ENCODE data around the gene LITAFD. TPM values are rescaled to one million over a fixed set of nuclear protein-coding genes. Genes with fewer than 3 reads are reported as not detected.
A peak's percentile ranks its signal among the peaks of the same experiment; 100 is the strongest.
"Not testable (repeated sequence)": the region's sequence is repeated elsewhere in the genome, so short reads cannot be mapped to it uniquely, and the experiment has no call there.

LITAFD gene
- polyA plus RNA-seq (2012; ENCODE audit: insufficient read depth, insufficient read length), result not detected

DNA sequence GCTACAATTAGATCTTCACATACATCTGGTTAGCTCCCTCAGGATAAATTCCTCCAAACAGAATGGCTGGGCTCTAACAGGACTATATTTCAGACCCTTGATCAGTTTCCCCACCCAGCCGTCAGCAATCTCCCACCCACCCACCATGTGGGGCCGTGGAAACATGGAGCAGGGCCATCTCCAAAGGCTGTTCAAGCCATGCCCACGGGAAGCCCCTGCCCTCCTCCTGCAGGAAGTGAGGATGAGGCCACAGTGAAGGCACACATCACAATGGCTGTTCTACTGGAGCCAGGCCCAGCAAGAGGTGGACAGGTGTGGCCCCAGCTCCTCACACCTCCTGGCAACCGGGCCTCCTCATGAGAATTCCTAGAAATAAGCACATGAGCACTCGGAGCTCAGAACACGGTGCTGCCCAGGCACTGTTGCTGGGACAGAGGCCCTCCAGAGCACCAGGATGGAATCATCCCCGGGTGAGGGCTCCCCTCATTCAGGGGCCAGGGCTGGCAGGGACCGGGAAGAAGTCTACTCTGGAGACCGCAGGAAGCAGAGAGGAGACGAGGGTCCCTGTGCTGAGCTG, at the start of gene LITAFD:
Gene LITAFD (plus strand): TSS at position 311 of the 577 bp plus-strand sequence. CDS start 2,005 bp downstream, outside the sequence.
- no peak within 1 kb of the TSS for H3K4me3 ChIP-seq (ENCODE audit: low read length)
- DNase-seq (ENCODE audit: low read depth, low spot score), result no peak

DNA sequence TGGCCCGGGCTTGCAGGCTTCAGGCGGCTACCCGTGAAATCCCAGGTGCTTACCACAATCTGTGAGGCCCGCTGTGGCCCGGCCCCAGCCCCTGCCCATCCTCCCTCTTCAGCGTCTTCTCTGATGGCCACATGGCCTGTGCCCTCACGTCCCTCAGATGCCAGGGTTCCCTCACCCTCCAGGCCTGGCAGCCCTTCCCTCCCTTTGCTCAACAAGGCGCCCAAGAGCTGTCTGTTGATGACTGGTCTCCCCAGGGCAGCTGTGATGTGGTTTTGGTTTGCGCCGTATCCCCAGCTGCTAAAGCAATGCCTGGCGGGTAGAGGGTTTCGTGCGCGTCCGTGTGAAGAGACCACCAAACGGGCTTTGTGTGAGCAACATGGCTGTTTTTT, 49.4 kb upstream of the LITAFD start:
- DNase-seq (ENCODE audit: low read depth, low spot score), result peak; percentile 91

DNA sequence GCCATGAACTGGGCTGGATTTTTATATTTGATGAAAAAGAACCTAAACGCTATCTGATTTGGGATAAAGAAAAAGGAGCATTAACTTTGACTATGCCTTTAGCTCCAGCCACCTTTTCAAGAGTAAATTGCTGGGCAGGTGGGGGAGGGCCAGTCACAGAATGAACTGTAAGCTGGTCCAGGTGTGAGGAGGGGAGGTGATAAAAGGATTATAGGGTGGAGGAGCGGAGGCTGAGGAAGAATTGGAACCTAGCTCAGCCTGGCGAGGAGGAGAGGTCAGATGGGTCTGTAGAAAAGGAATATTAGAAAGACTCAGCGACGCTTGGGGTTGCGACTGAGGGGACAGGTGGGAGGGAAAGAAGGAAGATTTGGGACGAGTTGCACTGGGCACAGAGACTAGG, 45.4 kb upstream of the LITAFD start:
- not testable (repeated sequence) for H3K4me3 ChIP-seq (ENCODE audit: low read length); DNase-seq (ENCODE audit: low read depth, low spot score)

More for the DNA sequence above, 49.4 kb upstream of the LITAFD start:
- peak overlapping the region; percentile 27 for H3K4me3 ChIP-seq (ENCODE audit: low read length)

DNA sequence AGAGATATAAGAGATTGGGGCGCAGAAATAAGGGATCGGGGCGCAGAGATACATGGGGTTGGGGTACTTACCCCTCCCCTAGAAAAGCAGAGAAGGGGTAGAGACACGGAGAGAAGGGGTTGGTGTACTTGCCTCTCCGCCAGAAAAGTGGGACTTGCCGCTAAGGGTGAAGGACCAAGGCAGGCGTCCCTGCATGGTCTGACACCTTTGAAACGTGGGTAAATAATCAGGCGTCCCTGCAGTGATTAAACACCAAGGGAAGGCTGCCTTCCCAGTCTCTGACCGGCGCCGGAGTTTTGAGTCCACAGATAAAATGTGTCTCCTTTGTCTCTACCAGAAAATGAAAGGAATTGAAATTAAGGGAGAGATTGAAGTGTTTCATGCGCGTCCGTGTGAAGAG, 44.6 kb upstream of the LITAFD start:
- DNase-seq (ENCODE audit: low read depth, low spot score), result not testable (repeated sequence)

DNA sequence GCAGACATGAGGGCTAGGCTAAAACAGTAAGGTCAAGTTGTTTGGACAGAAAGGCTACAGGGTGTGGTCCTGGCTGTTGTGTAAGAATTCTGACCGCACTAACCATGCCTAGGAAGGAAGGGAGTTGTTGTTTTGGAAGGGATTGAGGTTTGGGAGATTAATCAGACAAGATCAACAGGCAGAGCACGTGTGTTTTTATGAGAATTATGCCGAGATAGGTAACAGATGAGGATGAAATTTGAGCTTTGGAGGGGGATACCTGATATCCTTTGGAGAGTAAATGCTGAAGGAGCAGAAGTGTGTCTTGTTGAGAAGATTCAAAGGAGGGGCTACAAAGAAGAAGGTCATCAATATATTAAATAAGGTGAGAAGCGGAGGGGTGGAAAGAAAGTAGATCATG, 40.1 kb upstream of the LITAFD start:
- H3K4me3 ChIP-seq (ENCODE audit: low read length); DNase-seq (ENCODE audit: low read depth, low spot score): not testable (repeated sequence)

More for the DNA sequence above, 44.6 kb upstream of the LITAFD start:
- not testable (repeated sequence) for H3K4me3 ChIP-seq (ENCODE audit: low read length)

DNA sequence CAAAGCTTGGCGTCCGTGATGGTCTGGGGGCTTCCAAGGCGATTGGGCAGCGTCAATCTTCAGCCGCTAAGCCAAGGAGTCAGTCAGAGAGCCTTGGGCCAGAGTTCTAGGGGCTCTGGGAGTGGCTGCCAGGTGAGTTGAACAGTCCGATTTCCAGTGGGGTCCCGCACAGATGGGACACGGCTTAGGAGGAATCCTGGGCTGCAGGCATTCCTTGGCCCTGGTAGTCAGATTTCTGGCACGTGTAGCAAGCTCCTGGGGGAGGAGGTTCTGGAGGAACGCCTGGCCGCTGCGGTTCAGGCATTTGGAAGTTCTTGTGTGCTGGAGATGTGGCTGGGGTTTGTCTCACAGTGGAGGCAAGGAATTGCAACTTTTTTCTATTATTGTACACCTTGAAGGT, 38.9 kb upstream of the LITAFD start:
- DNase-seq (ENCODE audit: low read depth, low spot score); H3K4me3 ChIP-seq (ENCODE audit: low read length): not testable (repeated sequence)

DNA sequence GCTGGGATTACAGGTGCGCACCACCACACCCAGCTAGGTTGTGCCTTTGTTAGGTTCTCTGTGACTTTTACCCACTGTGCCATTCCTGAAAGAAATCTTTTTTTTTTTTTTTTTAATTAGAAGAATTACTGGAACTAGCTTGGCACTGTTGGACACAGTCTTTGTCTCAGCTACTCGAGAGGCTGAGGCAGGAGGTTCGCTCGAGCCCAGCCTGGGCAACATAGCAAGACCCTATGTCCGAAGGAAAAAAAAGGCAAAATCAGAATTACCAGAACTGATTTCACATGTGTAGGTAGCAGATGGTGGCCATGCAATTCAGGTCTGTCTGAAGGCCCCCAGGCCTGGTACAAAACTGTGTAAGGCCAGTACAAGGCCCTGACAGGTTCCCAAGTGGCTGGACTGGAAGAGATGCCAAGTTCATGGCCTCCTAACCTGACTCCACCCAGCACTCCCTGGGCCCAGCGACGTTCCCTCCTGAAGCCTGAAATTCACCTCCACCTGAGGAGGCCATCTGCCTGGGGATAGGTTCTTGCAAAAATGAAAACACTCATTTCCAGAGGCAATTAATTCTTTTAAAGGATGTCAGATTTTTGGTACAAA, 36.4 kb upstream of the LITAFD start:
- H3K4me3 ChIP-seq (ENCODE audit: low read length), result no peak overlapping the region
- no peak for DNase-seq (ENCODE audit: low read depth, low spot score)

DNA sequence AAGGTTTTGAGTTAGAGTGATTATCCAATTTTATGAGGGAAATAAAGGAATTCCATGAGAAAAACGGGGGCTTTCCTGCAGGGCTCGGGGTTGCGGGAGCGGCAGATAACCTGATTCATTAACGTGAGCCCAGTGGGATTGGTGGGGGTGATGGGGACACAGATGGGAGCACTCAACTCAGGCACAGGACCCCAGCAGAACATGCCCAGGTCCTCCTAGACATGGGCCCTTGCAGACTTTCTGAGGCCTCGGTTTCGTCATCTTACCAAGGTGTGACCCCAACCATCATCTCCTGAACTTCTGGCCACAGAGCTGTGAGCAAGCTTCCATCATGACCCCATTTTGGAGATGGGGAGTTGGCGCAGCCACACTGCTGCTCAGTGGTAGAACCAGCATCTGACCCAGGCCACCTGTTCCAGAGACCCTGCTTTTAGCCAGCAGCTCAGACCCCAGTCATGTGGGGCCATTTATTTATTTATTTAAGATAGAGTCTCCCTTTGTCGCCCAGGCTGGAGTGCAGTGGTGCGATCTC, 35.7 kb upstream of the LITAFD start:
- no peak for DNase-seq (ENCODE audit: low read depth, low spot score)
- no peak overlapping the region for H3K4me3 ChIP-seq (ENCODE audit: low read length)

DNA sequence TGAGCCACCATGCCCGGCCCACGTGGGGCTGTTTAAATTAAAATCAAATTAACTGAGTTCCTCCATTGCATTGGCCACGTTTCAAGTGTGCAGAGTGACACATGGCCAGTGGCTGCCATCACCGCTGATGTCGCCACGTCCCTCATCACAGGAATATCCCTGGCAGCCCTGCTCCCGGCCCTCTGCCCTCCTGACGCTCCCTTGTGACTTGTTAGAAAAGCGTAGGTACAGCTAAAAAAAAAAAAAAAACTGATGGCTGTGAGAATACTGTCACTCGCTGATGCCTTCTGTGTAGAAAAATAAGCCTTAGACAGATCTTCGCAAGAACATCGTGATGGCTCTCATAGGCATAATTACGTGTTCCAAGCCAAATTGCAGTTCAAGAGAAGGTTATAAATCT, 35.0 kb upstream of the LITAFD start:
- DNase-seq (ENCODE audit: low read depth, low spot score), result no peak
- H3K4me3 ChIP-seq (ENCODE audit: low read length), result no peak overlapping the region

DNA sequence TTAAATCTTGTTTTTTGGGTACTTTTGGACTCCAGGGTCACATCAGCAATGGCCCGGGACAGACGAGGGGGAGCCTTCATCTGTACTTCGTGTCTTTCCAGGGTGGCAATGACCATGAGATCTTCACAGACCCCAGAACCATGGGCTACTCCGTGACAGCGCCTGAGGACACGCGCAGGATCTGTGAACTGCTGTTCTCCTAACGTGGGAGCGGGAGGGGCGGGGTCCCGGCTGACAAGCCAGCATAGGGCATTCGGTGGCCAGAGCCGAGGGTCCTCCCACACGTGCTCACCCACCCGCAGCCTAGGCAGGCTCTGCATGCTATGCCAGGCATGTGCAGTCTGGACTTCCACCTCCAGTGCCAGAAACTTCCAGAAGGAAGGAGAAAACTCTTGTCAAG, 34.5 kb upstream of the LITAFD start:
- no peak for DNase-seq (ENCODE audit: low read depth, low spot score)
- H3K4me3 ChIP-seq (ENCODE audit: low read length), result no peak overlapping the region

DNA sequence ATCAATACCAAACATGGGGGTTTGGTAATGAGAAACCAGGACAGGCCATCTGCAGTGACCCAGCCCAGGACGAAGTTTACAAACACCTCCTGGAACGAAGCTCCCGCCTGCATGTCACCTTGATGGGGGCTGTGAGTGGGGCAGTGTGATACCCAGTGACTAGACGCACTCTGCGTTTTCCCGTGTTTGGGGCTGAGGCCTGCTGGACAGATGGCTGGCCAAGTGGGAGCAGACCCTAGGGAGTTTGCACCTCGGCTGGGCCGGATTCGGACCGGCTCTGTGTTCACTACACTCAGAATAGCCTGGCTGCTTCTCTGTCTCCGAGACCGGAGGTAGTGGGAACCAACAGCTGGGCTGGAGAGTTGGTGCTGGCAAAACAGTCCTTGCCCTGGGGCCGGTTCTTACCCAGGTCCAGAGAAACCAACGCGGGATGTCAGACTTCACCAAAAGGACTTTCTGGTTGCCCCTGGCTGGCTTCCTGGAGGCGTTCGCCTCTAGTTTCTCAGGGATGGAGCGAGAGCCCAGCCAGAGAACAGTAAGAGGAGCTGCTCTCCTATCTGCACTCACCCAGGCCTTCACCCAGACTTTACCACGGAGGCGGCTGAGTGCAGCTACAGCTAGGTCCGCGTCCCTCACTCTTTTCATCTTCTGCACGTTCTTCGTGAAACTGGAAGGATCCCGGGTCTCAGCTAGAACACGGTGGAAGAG, 33.8 kb upstream of the LITAFD start:
- DNase-seq (ENCODE audit: low read depth, low spot score), result no peak
- H3K4me3 ChIP-seq (ENCODE audit: low read length), result no peak overlapping the region

DNA sequence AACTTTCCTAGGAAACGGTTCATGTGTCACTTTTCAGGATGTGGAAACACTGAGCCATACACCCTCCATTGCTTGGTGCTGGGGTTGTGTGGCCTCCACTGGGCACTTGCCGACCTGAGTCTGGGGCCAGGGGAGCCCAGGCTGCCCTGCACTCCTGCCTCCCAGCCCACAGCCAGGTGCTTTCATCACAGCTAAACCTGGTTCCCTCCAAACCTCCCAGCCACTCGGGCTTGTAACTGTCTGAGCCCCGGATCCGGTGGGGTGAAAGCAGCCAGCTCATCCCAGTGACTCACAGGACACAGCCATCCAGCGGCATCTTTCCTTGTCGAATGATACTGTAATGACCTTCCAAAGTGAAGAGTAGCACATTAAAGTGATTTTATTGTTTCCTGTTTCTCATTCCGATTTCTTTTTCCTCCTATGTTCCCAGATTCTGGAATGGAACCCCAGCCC, 33.2 kb upstream of the LITAFD start:
- no peak for DNase-seq (ENCODE audit: low read depth, low spot score)

DNA sequence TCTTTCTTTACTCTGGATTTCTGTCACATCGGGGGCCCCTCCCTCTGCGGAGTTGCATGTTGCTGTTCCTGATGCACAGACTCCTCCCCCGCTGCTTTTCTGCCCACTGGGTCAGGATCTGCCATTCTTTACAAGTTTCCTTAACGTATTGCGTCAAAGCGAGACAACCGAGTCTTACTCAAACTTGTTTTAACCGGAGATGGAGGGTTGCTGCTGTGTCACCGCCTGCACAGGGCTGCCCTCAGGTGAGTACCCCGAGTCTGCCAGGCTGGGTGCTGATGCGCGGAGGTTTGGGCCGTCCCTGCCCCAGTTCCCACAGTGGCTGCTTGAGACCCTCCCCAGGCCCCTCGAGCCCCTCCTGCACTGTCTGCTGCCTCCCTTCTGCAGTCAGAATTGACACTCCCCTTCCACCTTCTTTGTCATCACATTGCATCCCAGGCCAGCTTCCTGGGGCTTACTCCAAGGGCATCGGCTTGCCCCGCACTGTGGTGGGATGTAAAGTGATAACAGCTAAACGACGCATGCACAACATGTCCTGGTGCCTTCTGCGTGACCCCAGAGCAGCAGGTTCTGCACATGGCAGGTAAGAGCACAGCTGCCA, 32.6 kb upstream of the LITAFD start:
- no peak overlapping the region for H3K4me3 ChIP-seq (ENCODE audit: low read length)
- no peak for DNase-seq (ENCODE audit: low read depth, low spot score)

More for the DNA sequence above, 33.2 kb upstream of the LITAFD start:
- no peak overlapping the region for H3K4me3 ChIP-seq (ENCODE audit: low read length)

DNA sequence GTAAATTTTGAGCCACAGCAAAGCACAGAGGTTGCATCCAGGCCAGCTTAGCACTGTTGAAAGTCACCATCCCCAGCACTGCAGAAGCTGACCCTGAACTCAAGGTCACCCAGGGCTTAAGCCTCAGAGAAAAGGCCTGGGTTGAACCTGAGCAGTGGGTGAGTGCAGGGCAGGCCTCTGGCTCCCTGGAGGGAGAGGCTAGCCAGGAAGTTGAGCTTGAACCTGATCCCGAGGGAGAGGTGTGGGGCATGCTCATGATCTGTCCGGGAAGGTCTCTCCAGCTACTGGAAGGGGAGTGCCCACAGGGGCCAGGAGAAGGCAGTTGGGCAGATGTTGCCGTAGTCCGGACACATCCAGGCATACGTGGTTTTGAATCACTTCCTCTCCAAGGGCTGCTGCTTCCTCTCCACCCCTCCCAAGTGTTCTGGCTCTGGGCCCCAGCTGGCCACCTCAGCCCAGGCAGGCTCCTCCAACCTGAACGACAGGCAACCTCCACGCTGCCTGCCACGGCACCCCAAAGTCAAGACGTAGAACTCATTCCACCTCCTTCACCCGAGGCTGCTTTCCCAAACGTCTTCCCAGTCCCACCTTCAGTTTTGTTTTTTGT, 31.8 kb upstream of the LITAFD start:
- no peak overlapping the region for H3K4me3 ChIP-seq (ENCODE audit: low read length)
- no peak for DNase-seq (ENCODE audit: low read depth, low spot score)

DNA sequence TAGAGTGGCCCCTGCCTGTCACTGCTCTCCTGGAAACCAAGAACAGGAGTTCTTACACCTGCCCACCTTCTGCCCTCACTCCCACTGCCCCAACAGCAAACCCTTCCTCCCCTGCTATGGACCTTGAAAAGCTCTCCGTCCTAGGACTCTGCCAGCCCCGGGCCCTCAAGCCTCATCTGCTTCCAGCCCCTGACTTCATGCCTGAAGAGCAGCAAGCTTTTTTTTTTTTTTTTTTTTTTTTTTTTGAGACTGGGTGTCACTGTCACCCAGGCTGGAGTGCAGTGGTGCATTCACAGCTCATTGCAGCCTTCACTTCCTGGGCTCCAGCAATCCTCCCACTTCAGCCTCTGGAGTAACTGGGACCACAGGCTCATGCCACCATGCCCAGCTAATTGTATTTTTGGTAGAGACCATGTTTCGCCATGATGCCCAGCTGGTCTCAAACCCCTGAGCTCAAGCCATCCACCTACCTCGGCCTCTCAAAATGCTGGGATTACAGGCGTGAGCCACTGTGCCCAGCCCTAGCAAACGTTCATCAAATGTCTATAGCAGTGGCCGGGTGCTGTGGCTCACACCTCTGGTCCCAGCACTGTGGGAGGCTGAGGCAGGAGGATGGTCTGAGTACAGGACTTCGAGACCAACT, 30.3 kb upstream of the LITAFD start:
- no peak overlapping the region for H3K4me3 ChIP-seq (ENCODE audit: low read length)
- DNase-seq (ENCODE audit: low read depth, low spot score), result no peak

DNA sequence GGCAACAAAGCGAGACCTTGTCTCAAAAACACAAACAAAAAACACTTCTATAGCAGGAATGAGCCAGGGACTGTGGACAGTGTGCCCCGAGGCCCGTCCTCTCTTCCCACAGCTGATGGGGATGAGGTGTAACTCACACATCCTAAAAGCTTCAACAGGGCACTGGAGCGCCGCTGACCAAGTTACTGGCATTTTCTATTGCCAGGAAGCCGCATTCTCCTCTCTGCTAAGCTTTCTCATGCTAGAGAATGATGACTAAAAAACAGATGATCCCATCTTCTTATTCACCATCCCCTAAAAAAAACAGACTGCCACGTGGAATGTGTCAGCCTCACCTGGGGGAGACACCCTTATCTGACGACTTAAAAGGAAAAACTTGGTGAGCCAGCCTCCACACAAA, 29.6 kb upstream of the LITAFD start:
- no peak overlapping the region for H3K4me3 ChIP-seq (ENCODE audit: low read length)
- no peak for DNase-seq (ENCODE audit: low read depth, low spot score)

DNA sequence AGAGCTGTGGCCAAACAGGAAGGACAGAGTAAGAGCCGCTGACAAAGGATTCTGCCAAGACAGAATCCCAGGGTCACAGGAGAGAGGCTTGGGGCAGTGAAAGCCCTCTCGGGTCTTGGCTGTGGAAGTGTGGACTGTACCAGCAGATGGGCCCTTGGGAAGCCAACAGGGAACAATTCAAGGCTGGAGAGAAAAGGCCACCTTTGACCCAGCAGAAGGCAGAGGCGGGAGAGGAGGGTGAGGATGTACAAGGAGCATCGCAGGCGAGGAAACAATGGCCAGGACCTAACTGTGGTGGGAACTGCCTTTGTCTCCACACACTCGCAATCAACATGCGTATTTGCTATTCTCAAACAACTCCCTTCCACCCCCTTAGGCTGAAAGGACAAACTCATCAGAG, 29.0 kb upstream of the LITAFD start:
- DNase-seq (ENCODE audit: low read depth, low spot score), result no peak
- H3K4me3 ChIP-seq (ENCODE audit: low read length), result no peak overlapping the region

DNA sequence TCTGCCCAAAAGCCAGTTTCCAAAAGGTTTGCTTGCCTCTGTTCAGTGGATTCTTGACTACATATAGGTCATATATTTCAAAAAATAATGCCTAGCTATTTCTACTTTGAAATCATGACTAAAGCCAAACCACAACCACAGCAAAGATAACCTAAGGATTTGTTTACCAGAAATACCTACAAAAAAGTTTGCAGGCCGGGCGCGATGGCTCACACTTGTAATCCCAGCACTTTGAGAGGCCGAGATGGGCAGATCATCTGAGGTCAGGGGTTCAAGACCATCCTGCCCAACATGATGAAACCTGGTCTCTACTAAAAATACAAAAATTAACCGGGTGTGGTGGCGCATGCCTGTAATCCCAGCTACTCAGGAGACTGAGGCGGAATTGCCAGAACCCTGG, 28.5 kb upstream of the LITAFD start:
- no peak overlapping the region for H3K4me3 ChIP-seq (ENCODE audit: low read length)
- DNase-seq (ENCODE audit: low read depth, low spot score), result no peak

Measured in Jurkat, Clone E6-1 (cell line).